ENCODE data around the gene CLEC4M.
"Not testable (repeated sequence)": the region's sequence is repeated elsewhere in the genome, so short reads cannot be mapped to it uniquely, and the experiment has no call there.

CLEC4M gene

DNA sequence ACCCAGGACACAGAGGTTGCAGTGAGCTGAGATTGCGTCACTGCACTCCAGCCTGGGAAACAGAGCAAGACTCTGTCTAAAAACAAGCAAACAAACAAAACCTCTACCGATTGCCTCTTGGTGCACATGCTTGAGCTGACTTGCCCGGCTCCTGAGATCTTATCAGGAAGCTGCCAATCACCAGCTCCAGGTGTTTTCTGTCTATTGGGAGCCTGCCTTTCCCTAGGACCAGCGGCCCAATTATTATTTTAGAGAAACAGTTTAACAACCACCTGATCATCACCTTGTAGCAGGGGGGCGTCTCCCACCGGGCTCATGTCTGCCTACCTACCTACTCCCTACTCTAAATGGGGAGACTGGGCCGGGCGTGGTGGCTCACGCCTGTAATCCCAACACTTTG is 10.8 kb downstream of the CLEC4M start:
- no peak for DNase-seq (ENCODE audit: low read depth)

DNA sequence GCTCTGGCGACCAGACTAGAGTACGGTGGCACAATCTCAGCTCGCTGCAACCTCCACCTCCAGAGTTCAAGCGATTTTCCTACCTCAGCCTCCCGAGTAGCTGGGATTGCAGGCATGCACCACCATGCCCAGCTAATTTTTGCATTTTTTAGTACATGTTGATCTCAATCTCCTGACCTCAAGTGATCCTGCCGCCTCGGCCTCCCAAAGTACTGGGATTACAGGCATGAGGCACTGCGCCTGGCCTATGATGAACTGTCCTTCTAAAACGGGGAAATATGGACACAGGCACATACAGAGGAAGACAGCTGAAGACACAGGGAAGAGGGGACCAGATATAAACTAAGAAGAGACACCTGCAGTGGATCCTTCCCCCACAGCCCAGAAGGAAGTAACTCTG is 12.7 kb downstream of the CLEC4M start:
- no peak for DNase-seq (ENCODE audit: low read depth)

DNA sequence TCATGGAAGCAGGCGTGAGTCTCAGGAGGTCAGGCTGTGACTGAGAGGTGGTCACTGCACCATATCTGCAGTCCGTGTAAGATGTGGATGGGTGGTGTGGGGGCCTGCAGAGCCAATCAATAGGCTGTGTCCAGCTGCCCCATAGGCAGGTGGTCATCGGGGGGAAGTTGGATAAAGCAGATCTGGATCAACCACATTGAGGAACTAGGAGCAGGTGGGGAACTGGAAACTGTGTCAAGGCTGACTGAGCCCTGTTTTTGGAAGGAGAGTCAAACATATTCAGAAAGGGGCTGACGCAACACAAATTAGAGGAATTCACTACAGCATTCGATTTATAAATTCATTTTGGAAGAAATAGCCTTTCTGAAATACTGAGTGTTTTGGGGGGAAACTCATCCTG is 15.0 kb downstream of the CLEC4M start:
- no peak for DNase-seq (ENCODE audit: low read depth)

DNA sequence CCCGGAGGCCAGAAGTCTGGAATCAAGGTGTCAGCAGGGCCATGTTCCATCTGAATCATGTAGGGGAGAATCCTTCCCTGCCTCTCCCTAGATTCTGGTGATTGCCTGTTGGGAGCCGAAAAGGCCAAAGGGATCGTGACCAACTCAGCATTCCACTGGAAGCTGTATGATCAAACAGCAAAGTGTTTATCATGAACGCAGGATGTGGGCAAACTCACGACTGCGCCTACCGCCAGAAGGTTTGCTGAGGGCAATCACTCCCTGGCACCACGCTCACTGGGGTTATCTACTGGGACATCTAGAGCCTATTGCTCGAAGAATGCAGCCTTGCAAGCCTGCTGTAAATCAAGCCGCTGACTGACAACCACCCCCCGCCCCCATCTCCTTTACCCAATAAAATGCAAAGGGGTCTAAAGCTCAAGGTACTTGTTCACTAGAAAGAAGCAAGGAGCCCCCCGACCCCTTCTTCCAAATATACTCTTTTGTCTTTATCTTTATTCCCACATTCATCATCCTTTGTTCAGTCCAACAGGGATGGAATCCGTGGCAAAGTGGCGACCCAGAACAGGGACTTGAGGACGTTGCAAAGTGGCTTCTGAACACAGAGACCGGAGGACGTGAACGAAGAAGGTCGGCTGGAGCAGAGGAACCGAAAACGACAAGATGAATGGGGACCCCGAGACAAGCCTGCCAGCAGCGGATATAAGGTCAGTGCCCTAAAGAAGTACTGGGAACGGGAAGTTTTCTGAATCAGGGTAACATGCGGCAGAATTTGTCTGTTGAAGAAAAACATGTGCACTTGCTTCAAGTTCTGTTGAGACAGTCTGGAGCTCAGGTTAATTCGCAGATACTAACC is 16.8 kb downstream of the CLEC4M start:
- no peak for DNase-seq (ENCODE audit: low read depth)

DNA sequence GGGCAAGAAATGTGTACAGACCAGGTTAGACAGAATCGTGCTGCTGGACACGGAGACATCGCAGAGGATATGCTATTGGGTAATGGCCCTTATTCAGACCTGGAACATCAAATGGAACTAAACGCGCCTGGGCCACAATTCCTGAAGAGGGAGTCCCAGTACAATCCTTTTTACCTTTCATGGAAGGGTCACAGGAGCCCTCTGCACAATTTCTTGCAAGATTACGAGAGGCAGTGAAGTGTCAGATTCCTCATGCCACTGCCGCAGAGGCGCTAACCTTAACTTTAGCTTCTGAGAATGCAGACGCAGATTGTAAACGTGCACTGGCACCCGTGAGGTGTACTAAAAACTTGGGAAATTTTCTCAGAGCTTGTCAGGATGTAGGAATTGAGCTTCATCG is 18.1 kb downstream of the CLEC4M start:
- DNase-seq (ENCODE audit: low read depth): no peak

DNA sequence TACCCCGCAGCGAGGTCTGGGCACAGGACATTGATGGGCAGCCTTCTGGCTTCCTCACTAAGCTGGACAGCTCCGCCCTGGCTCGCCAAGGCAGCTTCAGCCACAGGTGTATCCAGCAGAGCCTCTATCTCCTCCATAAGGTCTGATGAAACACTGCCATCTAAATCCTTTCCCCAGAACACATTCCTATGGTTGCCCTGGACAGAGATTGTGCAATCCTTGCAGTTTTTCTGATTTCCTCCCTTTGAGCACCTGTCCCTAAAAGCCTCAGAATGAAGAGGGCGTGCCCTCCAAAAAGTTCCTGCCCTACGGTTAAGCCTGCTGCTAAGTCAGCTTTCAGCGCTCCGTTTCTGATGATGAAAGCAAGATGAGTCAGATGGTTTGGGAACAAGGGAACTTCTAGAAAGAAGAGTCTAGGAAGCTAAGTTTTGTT is 21.0 kb downstream of the CLEC4M start:
- DNase-seq (ENCODE audit: low read depth): peak; percentile 12

DNA sequence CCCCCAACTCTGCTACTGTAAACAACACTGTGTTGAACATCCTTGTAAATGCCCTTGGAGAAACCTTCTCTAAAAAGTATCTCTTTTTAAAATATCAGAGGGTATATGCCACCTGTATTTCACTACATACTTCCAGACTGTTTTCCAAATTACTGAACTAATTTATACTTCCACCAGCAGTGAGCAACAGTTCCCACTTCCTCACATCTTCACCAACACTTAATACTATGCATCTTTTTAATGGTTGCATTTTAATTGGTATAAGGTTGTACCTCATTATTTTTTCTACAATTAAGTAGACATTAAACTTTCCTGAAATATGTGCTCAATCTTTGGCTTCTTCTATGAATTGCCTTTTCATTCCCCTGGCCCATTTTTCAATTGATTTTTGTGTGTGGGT is 21.8 kb downstream of the CLEC4M start:
- no peak for DNase-seq (ENCODE audit: low read depth)

DNA sequence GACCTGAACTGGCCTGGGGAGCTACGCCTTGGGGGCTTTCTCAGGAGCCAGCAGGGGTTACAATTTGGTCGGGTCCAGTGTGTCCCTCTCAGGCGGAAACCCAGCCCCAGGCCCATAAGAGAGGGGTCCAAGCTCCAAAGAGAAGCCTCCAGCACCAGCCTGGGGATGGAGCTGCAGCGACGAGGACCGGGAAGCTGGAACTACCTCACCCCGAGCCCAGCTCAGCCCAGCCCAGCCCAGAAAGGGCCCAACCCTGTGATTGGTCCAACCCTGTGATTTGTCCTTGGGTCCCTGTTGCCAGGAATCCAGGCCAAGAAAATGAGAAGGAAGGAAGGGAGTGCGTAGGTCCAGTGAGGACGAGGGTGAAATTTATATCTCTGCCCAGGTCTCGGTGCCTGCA is 24.1 kb downstream of the CLEC4M start:
- no peak for DNase-seq (ENCODE audit: low read depth)

DNA sequence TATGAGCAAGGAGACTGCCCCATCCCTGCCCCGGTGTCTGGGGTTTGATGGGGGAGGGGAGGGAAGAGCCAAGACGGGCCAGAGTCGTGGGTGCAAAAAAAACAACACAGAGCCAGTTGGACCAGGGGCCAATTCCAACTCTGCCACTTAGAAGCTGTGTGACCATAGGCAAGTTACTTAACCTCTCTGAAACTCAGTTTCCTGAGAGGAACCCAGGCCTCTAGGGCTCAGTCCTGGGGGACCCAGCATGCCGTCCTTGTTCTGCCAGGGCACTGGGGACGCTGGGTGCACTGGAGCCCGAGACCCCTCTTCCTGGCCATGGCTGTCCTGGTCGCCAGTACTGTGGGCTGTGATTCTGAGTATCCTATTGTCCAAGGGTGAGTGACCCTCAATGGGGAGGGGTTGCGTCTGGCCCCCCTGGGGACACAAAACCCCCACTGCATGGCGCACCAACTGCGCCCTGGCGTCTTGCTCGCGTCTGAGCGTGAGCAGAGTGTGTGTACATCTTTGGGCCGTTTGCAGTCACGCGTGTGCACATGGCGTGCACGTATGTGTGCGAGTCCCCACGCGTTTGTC is 24.6 kb downstream of the CLEC4M start:
- DNase-seq (ENCODE audit: low read depth): no peak

DNA sequence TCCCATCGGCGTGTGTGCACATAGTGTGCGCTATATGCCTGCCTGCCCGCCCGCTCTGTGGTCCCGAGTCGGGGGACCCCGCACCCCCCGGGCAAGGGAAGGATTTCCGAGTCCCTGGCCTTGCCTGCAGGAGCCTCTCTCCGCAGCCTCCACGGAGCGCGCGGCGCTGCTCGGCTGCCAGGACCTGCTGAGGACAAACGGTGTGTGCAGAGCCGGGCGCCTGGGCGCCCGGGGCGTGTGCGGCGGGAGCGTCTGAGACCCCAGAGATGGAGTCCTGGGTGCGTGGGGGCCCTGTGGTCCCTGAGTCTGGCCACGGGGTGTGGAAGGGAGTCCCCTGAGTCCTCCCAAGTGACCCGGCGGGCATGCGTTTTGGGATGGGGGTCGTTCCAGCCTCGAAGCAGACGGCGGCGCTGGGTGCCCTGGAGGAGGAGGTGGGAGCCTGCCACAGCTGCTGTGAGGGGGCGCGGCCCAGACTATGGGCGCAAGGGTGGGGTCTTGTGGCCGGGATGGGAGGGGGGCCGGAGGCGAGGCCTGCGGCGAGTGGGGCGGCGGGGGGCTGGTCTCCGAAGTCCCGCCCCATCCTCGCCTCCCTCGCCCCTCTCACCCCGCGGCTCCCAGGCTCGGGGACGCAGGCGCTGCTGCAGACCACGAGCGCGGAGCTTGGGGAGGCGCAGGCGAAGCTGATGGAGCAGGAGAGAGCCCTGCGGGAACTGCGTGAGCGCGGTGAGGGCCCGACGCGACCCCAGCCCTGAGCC is 25.3 kb downstream of the CLEC4M start:
- DNase-seq (ENCODE audit: low read depth): no peak

DNA sequence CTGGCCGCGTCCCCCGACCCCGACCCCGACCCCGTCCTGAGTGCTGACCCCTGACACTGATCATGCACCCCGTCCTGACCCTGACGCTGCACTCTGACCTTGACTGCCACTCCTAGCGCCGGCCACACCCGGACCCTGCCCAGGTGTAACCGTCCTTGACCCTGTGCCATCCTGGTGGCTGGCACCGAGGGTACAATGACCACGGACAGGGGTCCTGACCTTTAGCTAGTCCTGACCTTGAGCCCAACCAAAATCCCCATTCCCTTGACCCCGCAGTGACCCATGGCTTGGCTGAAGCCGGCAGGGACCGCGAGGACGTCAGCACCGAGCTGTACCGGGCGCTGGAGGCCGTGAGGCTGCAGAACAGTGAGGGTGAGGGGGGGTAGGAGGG is 25.9 kb downstream of the CLEC4M start:
- DNase-seq (ENCODE audit: low read depth): no peak

DNA sequence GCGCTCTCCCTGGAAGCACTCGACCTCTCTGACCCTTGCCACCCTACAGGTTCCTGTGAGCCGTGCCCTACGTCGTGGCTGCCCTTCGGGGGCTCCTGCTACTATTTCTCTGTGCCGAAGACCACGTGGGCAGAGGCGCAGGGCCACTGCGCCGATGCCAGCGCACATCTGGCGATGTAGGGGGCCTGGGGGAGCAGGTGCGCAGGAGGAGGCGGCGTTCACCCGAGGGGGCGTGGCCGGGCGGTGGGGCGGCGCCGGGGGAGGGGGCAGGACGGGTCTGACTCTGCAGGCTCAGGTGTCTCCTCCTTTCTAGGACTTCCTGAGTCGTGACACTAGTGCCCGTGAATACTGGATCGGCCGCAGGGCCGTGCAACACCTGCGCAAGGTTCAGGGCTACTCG is 26.4 kb downstream of the CLEC4M start:
- DNase-seq (ENCODE audit: low read depth): no peak

DNA sequence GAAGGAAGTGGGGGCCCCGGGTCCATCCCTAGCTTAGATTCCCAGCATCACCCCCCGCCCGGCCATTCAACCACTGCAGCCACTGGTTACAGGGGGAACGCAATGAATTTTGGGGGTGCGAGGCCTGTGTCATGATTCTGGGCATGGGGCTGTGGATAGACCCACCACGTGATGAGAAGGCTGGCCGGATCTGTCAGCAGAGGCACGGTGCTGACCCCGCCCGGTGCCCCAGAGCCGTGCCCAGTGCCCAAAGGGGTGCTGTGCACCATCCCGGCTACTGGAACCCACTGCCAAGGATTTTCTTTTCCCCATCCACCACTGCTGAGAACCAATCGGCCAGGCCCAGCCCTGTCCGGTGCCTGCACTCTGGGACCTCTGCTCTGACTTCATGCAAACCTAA is 27.4 kb downstream of the CLEC4M start:
- DNase-seq (ENCODE audit: low read depth): no peak

DNA sequence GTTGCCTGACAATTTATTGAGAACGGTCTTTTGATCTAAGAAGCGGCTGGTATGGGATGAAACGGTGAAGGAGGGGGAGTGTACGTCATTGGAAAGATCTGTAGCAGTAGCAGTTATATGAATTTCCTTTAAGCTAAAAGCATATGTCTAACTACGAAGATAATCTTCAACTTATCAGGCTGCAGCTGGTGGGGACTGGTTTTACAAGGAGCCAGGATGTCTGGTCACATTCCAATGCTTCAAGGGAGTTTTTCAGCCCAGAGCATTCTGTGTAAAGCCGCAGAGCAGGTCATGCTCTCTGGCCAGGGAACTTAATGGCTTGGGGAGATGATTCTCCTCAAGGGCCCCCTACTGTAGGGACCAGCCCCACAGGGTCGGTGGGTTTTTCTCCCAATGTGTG is 29.2 kb downstream of the CLEC4M start:
- DNase-seq (ENCODE audit: low read depth): peak; percentile 14

DNA sequence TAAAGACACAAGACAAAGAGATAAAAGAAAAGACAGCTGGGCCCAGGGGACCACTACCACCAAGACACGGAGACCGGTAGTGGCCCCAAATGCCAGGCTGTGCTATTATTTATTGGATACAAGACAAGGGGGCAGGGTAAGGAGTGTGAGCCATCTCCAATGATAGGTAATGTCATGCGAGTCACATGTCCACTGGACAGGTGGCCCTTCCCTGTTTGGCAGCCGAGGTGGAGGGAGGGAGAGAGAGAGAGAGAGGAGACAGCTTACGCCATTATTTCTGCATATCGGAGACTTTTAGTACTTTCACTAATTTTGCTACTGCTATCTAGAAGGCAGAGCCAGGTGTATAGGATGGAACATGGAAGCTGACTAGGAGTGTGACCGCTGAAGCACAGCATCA is 29.7 kb downstream of the CLEC4M start:
- not testable (repeated sequence) for DNase-seq (ENCODE audit: low read depth)

DNA sequence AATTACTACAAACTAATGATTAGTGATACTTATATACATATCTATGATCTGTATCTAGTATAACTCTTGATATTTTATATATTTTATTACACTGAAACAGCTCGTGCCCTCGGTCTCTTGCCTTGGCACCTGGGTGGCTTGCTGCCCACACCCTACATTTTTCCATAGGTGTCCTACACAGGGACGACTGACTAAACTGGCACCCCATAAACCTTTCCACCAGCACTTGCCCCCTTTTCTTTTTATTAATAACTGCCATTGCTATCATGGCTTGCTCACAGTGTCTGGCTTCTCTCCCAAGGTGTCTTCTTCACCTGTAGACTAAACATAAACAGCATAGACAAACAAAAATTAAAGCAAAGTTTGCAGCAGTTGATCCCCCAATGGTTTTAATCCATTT is 30.4 kb downstream of the CLEC4M start:
- DNase-seq (ENCODE audit: low read depth): no peak

DNA sequence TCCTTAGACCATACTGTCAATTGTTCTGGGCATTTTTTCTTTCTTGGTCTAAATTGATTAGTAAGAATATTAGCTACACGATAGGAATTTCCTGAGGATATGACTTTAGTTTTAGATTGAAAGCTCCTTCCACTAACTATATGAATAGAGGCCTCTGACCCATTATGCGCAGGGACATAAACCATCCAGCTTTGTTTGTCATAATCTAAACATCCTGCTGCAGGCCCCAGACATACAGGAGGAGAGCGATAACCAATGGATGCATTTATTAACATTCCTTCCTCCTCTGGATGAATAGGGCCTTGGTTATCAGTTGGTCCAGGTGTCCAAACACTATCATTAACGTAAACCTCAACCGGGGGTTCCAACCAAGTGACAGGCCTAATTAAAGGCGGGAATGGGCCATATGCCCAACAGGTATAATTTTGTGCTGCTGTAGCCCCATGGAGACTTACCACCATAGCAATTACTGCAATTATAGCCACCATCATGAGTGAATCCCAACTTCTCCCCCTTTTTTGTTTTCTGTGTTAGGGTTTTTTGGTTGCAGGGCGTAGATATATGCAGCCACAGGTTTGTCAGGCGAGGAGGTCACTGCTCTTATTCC is 32.6 kb downstream of the CLEC4M start:
- no peak for DNase-seq (ENCODE audit: low read depth)

DNA sequence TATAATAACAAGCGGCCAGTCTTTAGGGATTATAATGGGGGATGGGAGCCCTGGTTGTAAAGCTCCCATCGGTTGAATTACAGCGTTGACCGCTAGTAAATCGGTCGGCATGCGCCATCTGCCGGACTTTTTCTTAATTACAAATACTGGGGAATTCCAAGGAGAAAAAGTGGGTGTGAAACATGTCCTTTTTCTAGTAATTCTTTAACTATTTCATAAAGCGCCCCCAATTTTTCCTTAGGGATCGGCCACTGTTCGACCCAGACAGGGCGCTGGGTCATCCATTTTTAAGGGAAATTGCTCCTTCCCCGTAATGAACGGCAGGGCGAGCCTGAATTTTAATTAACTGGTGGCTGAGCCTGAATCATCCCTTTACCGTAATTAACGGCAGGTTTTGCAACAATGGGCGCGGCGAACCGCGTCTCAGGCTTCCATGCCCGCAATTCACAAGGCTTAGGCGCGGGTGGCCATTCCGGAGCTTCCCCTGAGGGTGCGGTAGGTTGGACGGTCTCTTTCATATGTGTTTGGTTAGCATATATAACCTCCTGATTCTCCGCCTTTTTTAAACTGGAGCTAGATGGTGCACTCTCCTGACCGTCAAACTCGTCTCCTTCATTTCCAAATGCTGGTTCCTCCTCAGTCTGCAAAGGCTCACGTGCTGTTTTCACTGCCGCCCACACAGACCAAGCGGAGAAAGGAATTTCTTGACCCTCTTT is 36.8 kb downstream of the CLEC4M start:
- peak; percentile 80 for DNase-seq (ENCODE audit: low read depth)

DNA sequence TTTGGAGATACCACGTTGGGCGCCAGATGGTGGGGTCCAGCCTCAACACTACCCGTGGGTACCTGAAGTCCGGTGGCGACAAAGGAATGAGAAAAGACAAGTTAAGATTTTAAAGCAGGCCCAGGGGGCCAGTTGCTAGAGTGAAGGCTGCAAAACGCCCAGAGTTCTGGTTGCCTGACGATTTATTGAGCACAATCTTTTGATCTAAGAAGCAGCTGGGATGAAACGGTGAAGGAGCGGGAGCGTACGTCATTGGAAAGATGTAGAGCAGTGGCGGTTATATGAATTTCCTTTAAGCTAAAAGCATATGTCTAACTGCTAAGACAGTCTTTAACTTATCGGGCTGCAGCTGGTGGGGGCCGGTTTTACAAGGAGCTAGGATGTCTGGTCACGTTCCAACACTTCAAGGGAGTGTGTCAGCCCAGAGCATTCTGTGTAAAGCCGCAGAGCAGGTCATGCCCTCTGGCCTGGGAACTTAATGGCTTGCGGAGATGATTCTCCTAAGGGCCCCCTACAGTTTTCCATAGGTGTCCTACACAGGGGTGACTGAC is 38.1 kb downstream of the CLEC4M start:
- no peak for DNase-seq (ENCODE audit: low read depth)

DNA sequence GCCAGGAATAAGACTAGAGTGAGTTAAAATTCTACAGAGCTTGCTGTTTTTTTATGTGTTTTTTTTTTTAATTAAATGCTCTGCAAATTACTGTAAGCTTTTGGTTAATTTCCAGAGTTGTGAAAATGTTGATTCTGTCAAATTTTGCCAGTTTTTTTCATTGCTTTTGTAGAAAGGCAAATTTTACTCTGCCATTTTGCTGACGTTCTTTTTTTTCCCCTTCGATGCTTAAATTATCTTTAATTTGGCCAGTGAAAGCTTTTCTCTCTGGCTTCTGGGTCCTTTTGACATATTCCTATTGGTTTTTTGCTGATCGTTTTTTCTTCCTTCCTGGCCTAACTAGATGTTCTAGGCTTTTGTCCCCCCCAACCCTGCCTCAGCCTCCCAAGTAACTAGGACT is 43.2 kb downstream of the CLEC4M start:
- DNase-seq (ENCODE audit: low read depth): no peak

DNA sequence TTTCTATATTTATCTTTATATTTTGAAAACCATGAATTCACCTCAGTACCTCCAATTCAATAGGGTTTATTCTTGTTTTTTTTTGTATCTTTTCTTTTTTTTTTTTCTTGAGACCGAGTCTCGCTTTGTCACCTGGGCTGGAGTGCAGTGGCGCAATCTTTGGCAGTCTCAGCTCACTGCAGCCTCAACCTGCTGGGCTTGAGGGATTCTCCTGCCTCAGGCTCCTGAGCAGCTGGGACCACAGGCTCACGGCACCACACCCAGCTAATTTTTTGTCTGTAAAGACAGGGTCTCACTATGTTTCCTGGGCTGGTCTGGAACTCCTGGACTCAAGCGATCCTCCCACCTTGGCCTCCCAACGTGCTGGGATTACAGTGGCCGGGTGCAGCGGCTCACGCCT is 43.8 kb downstream of the CLEC4M start:
- no peak for DNase-seq (ENCODE audit: low read depth)

DNA sequence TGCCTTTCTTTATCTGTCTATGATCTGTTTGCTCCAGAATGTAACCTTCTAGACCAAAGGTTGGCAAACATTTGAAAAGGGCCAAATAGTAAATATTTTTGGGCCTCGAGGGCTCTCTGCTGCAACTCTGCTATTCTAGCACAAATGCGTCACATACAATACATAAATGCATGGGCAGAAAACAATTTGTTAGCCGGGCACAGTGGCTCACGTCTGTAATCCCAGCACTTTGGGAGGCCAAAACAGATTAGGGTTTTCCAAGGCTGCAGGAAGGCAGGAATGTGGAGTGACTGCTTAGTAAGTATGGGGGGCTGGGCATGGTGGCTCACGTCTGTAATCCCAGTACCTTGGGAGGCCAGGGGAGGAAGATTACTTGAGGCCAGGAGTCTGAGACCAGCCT is 45.1 kb downstream of the CLEC4M start:
- no peak for DNase-seq (ENCODE audit: low read depth)
